Natural killer cell (primary cell): ENCODE results near the gene GSG1L. TPM values are rescaled to one million over a fixed set of nuclear protein-coding genes. Genes with fewer than 3 reads are reported as not detected.

Experiments
- ATAC-seq, 3 donors: fragments of 150-1000 bp in 2 of 3; fragments of 200-7000 bp in 1 of 3; cut with Tn5 transposase; 1 replicate in 1 of 3; 2 replicates in 2 of 3; pipeline ENCODE4 v1.10.0; 2021; ENCODE audit warnings: mild to moderate bottlenecking in 2 of 3, moderate library complexity in 2 of 3
- DNase-seq, 2 donors: peaks; one replicate each; pipeline versions ENCODE4 v3.0.0 to v3.0.0-alpha.2; 2013 to 2021; ENCODE audit warnings: mixed read lengths in 1 of 2
- H3K27ac ChIP-seq: one replicate; pipeline ENCODE4 v1.5.1; 2013; ENCODE audit warnings: mild to moderate bottlenecking, low read length
- H3K27me3 ChIP-seq: one replicate; pipeline ENCODE4 v1.6.1; 2013; ENCODE audit warnings: low read length; ENCODE audit not compliant: control insufficient read depth, insufficient read depth
- H3K36me3 ChIP-seq: one replicate; pipeline ENCODE4 v1.6.1; 2013; ENCODE audit warnings: low read length; ENCODE audit not compliant: control insufficient read depth, insufficient read depth
- H3K4me1 ChIP-seq: one replicate; pipeline ENCODE4 v1.6.1; 2013; ENCODE audit warnings: low read length; ENCODE audit not compliant: control insufficient read depth, insufficient read depth
- H3K4me3 ChIP-seq: one replicate; pipeline ENCODE4 v1.5.1; 2013; ENCODE audit warnings: low read length
- H3K9me3 ChIP-seq: one replicate; pipeline ENCODE4 v1.6.1; 2013; ENCODE audit warnings: low read length; ENCODE audit not compliant: control insufficient read depth, insufficient read depth
- H3K27ac Mint-ChIP-seq, 2 donors: one replicate each; pipeline ENCODE4 v1.8.0; 2022; ENCODE audit warnings: mild to moderate bottlenecking in 2 of 2, mixed read lengths in 2 of 2, moderate library complexity in 1 of 2
- H3K27me3 Mint-ChIP-seq, 2 donors: one replicate each; pipeline ENCODE4 v1.8.0; 2022; ENCODE audit warnings: low read depth in 2 of 2, mixed read lengths in 2 of 2
- H3K36me3 Mint-ChIP-seq: one replicate; pipeline ENCODE4 v1.8.0; 2022; ENCODE audit warnings: mixed read lengths
- H3K4me1 Mint-ChIP-seq, 2 donors: one replicate each; pipeline ENCODE4 v1.8.0; 2022; ENCODE audit warnings: mixed read lengths in 2 of 2
- H3K4me3 Mint-ChIP-seq: one replicate; pipeline ENCODE4 v1.8.0; 2022; ENCODE audit warnings: mild to moderate bottlenecking, moderate library complexity, mixed read lengths
- H3K9me3 Mint-ChIP-seq, 2 donors: one replicate each; pipeline ENCODE4 v1.8.0; 2022; ENCODE audit warnings: mixed read lengths in 2 of 2
- CTCF ChIP-seq: fragments of 200-600 bp; IDR thresholded peaks from one replicate; pipeline ENCODE4 v1.8.0; 2022; ENCODE audit warnings: antibody characterized with exemption
- WGBS: methylation state at CpG from one replicate; pipeline ENCODE4 v1.1.7; 2013; ENCODE audit warnings: missing lambda C conversion rate; ENCODE audit not compliant: insufficient coverage; 5-methylcytosine and 5-hydroxymethylcytosine counted together
- intact Hi-C: fragments of 100-400 bp; cut with micrococcal nuclease; formaldehyde crosslinking; loops from one replicate; pipeline ENCODE4 v1.14.2; 2022
- total RNA-seq, 4 donors: library from RNA; stranded (reverse); fragments of 120-200 nt in 1 of 4; gene quantifications; one replicate each; pipeline versions ENCODE4 v1.2.3 to v1.2.4, GENCODE V29; 2013 to 2022

The GSG1L gene
- total RNA-seq, 3 donors from 2014 or later (not counting 1 experiment from before 2014, with no cell fraction given), result 0.25 TPM; not detected in 2

- H3K36me3 ChIP-seq, result no peaks in the 10 kb centered on the region
- peaks cover 6 to 7% of the 10 kb centered on the region in 2 donors for H3K27me3 Mint-ChIP-seq
- no peaks in the 10 kb centered on the region for H3K4me1 Mint-ChIP-seq
- H3K9me3 ChIP-seq, result no peaks in the 10 kb centered on the region
- no peak overlapping the region for H3K27ac Mint-ChIP-seq
- ATAC-seq, result no peak
- no peaks in the 10 kb centered on the region for H3K4me1 ChIP-seq
- H3K36me3 Mint-ChIP-seq, result no peaks in the 10 kb centered on the region
- TF ChIP-seq CTCF, result no peak
- H3K4me3 Mint-ChIP-seq, result no peak overlapping the region
- peaks cover 0 to 4% of the 10 kb centered on the region in 2 donors for H3K9me3 Mint-ChIP-seq
- no peak overlapping the region for H3K27ac ChIP-seq
- intact Hi-C loops, result no loop called here
- WGBS, result 72% methylated on average over 7 of the region's 7 CpGs
- H3K4me3 ChIP-seq, result no peak overlapping the region
- no peaks in the 10 kb centered on the region for H3K27me3 ChIP-seq
- no peak for DNase-seq
These were observed 239.5 kb downstream of the GSG1L start for GRCh38 chr16:27824006-27824405.

- intact Hi-C loops, result no loop called here
These were observed 240.1 kb downstream of the GSG1L start for GRCh38 chr16:27823421-27823820.

GRCh38 chr16:27822996-27823395 is 240.5 kb downstream of the GSG1L start:
- Histone ChIP-seq H3K36me3 (no peaks in the 10 kb centered on the region), H3K27ac (no peak overlapping the region), H3K4me3 (no peak overlapping the region), H3K4me1 (no peaks in the 10 kb centered on the region), H3K27me3 (no peaks in the 10 kb centered on the region), H3K9me3 (no peaks in the 10 kb centered on the region)
- Mint-ChIP-seq H3K27me3 (peaks cover 5 to 10% of the 10 kb centered on the region in 2 donors), H3K36me3 (no peaks in the 10 kb centered on the region), H3K4me1 (no peaks in the 10 kb centered on the region), H3K4me3 (no peak overlapping the region), H3K9me3 (peaks cover 0 to 2% of the 10 kb centered on the region in 2 donors), H3K27ac (no peak overlapping the region)
- no peak for TF ChIP-seq CTCF
- ATAC-seq (no peak), DNase-seq (no peak)
- WGBS, result 79% methylated on average over 8 of the region's 11 CpGs
- intact Hi-C loops, result no loop called here

More at GRCh38 chr16:27823421-27823820, 240.1 kb downstream of the GSG1L start:
- 67% methylated on average over 8 of the region's 8 CpGs for WGBS
- no peak for TF ChIP-seq CTCF
- Mint-ChIP-seq H3K4me3 (no peak overlapping the region), H3K27ac (no peak overlapping the region), H3K27me3 (peaks cover 5 to 7% of the 10 kb centered on the region in 2 donors), H3K4me1 (no peaks in the 10 kb centered on the region), H3K36me3 (no peaks in the 10 kb centered on the region), H3K9me3 (peaks cover 0 to 4% of the 10 kb centered on the region in 2 donors)
- H3K27me3 ChIP-seq, result no peaks in the 10 kb centered on the region
- no peak for ATAC-seq
- H3K4me3 ChIP-seq, result no peak overlapping the region
- H3K27ac ChIP-seq, result no peak overlapping the region
- no peaks in the 10 kb centered on the region for H3K4me1 ChIP-seq
- no peaks in the 10 kb centered on the region for H3K9me3 ChIP-seq
- no peak for DNase-seq
- H3K36me3 ChIP-seq, result no peaks in the 10 kb centered on the region

GRCh38 chr16:27822529-27822928 is 241.0 kb downstream of the GSG1L start:
- peaks cover 5 to 15% of the 10 kb centered on the region in 2 donors for H3K27me3 Mint-ChIP-seq
- intact Hi-C loops, result no loop called here
- Histone ChIP-seq H3K36me3 (no peaks in the 10 kb centered on the region), H3K4me3 (no peak overlapping the region), H3K9me3 (no peaks in the 10 kb centered on the region), H3K27ac (no peak overlapping the region), H3K27me3 (no peaks in the 10 kb centered on the region), H3K4me1 (no peaks in the 10 kb centered on the region)
- H3K9me3 Mint-ChIP-seq, result no peaks in the 10 kb centered on the region
- DNase-seq (no peak), ATAC-seq (no peak)
- no peak for TF ChIP-seq CTCF
- H3K36me3 Mint-ChIP-seq, result no peaks in the 10 kb centered on the region
- 81% methylated on average over 7 of the region's 7 CpGs for WGBS
- H3K27ac Mint-ChIP-seq, result no peak overlapping the region
- H3K4me3 Mint-ChIP-seq, result no peak overlapping the region
- no peaks in the 10 kb centered on the region for H3K4me1 Mint-ChIP-seq
